KMS-11 (cell line): ENCODE results near the gene TEAD1.

ENCODE experiments used
- H2AFZ ChIP-seq: fragments of 200-600 bp; sonication (generic); 2 replicates; pipeline ENCODE4 v1.6.1; 2016; ENCODE audit warnings: antibody characterized with exemption, mixed run types, low read depth
- H3K27ac ChIP-seq: fragments of 200-600 bp; sonication (generic); 2 replicates; pipeline ENCODE4 v1.6.1; 2016; ENCODE audit warnings: mild to moderate bottlenecking, mixed run types
- H3K27me3 ChIP-seq: fragments of 200-600 bp; sonication (generic); 2 replicates; pipeline ENCODE4 v1.6.1; 2017; ENCODE audit warnings: mild to moderate bottlenecking, low read depth, mixed run types, moderate library complexity; ENCODE audit not compliant: insufficient read depth
- H3K36me3 ChIP-seq: fragments of 200-600 bp; sonication (generic); 2 replicates; pipeline ENCODE4 v1.6.1; 2017; ENCODE audit warnings: mild to moderate bottlenecking, mixed run types; ENCODE audit not compliant: insufficient read depth
- H3K4me1 ChIP-seq: fragments of 200-600 bp; sonication (generic); 2 replicates; pipeline ENCODE4 v1.6.1; 2016; ENCODE audit warnings: mild to moderate bottlenecking, low read depth, mixed run types; ENCODE audit not compliant: poor library complexity, severe bottlenecking
- H3K4me2 ChIP-seq: fragments of 200-600 bp; sonication (generic); 2 replicates; pipeline ENCODE4 v1.7.0; 2016; ENCODE audit warnings: mild to moderate bottlenecking, mixed run types
- H3K4me3 ChIP-seq: fragments of 200-600 bp; sonication (generic); IDR thresholded peaks from 2 replicates; pipeline ENCODE4 v1.6.1; 2017; ENCODE audit warnings: low read depth, low read length, mixed read lengths; ENCODE audit not compliant: insufficient read depth
- H3K79me2 ChIP-seq: fragments of 200-600 bp; sonication (generic); 2 replicates; pipeline ENCODE4 v1.6.1; 2016; ENCODE audit warnings: low read depth, mixed run types; ENCODE audit not compliant: insufficient read depth
- H3K9ac ChIP-seq: fragments of 200-600 bp; sonication (generic); 2 replicates; pipeline ENCODE4 v1.6.1; 2016; ENCODE audit warnings: mild to moderate bottlenecking, mixed run types
- H4K20me1 ChIP-seq: fragments of 200-600 bp; sonication (generic); 2 replicates; pipeline ENCODE4 v1.6.1; 2016; ENCODE audit warnings: mild to moderate bottlenecking, mixed run types; ENCODE audit not compliant: insufficient read depth
- TF ChIP-seq, protein P1 (sequence below): fragments of 200-600 bp; sonication (generic); conservative IDR thresholded peaks from 2 replicates; pipeline ENCODE4 v1.6.1; 2017; ENCODE audit warnings: low read depth, mild to moderate bottlenecking, antibody characterized with exemption, low read length, moderate library complexity, mixed read lengths

TEAD1 gene

DNA sequence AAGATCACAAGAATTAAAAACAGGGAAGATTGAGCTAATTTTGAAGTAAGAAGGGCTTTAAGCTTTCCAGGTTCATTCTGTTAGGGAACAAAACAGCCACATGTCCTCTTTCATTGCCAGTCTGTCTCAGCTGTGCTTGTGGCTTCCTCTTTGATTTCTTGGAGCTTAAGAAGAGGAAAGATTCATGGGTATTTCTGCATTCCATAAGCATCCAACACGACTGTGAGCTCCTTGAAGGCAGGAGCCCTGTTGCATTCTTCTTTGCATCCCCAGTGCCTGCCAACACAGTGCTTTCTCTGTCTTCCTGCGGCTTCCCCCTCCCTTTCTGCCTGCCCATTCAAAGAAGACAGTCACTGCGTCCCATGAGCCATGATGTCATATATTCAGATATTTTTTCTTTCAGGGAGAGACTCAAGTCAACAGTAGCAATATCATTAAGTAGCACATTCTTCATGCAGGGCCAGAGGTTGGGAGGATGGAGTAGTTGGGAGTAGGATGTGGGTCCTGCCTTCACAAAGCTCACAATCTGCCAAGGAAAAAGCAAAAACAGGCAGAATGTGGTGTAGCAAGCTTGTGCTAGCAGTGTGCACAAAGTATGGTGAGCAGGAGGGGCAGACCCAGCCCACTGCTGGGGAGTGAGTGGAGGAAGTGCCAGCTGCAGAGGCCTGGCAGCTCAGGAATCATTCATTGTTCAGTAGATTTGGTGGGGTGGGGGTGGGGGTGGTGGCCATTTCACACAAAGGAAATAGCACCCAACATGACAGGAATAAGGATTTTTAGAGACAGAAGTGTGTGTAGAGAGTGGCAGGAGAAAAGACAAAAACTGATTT, 172.8 kb downstream of the TEAD1 start:
- H3K9ac ChIP-seq = no peak overlapping the region
- peak overlapping the region; percentile 34; the same call in 1 of the 2 replicates for H3K27ac ChIP-seq
- H3K27me3 ChIP-seq = no peaks in the 10 kb centered on the region
- H2AFZ ChIP-seq = no peak overlapping the region
- H3K4me3 ChIP-seq = no peak overlapping the region
- H3K36me3 ChIP-seq = no peaks in the 10 kb centered on the region
- peaks cover 10% of the 10 kb centered on the region; the same call in 1 of the 2 replicates for H4K20me1 ChIP-seq
- peaks cover 62% of the 10 kb centered on the region for H3K79me2 ChIP-seq
- peak overlapping the region; percentile 22; the same call in 1 of the 2 replicates for H3K4me2 ChIP-seq
- TF ChIP-seq, protein P1, sequence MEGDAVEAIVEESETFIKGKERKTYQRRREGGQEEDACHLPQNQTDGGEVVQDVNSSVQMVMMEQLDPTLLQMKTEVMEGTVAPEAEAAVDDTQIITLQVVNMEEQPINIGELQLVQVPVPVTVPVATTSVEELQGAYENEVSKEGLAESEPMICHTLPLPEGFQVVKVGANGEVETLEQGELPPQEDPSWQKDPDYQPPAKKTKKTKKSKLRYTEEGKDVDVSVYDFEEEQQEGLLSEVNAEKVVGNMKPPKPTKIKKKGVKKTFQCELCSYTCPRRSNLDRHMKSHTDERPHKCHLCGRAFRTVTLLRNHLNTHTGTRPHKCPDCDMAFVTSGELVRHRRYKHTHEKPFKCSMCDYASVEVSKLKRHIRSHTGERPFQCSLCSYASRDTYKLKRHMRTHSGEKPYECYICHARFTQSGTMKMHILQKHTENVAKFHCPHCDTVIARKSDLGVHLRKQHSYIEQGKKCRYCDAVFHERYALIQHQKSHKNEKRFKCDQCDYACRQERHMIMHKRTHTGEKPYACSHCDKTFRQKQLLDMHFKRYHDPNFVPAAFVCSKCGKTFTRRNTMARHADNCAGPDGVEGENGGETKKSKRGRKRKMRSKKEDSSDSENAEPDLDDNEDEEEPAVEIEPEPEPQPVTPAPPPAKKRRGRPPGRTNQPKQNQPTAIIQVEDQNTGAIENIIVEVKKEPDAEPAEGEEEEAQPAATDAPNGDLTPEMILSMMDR = no peak
- peaks cover 86% of the 10 kb centered on the region for H3K4me1 ChIP-seq

DNA sequence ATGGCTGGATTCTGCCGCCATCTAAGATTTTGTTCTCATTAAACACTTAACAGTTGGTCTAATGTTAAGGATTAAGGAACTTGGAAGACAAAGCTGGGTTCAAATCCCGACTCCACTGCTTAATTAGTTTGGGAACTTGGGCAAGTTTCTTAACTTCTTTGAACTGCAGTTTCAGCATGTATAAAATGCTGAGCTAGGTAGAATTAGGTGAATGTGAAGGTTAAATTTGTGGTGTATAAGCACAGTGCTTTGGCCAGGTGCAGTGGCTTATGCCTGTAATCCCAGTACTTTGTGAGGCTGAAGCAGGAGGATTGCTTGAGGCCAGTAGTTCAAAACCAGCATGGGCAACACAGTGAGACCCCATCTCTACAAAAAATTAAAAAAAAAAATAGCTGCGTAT, 174.2 kb downstream of the TEAD1 start:
- H3K79me2 ChIP-seq = peaks cover 65% of the 10 kb centered on the region
- H3K27ac ChIP-seq = peak overlapping the region; percentile 23; the same call in 1 of the 2 replicates
- H3K27me3 ChIP-seq = no peaks in the 10 kb centered on the region
- peaks cover 78% of the 10 kb centered on the region for H3K4me1 ChIP-seq
- TF ChIP-seq, protein P1 = no peak
- peaks cover 10% of the 10 kb centered on the region; the same call in 1 of the 2 replicates for H4K20me1 ChIP-seq
- no peak overlapping the region for H3K9ac ChIP-seq
- H2AFZ ChIP-seq = no peak overlapping the region
- no peaks in the 10 kb centered on the region for H3K36me3 ChIP-seq
- no peak overlapping the region for H3K4me3 ChIP-seq
- peak overlapping the region; percentile 14; the same call in 1 of the 2 replicates for H3K4me2 ChIP-seq

DNA sequence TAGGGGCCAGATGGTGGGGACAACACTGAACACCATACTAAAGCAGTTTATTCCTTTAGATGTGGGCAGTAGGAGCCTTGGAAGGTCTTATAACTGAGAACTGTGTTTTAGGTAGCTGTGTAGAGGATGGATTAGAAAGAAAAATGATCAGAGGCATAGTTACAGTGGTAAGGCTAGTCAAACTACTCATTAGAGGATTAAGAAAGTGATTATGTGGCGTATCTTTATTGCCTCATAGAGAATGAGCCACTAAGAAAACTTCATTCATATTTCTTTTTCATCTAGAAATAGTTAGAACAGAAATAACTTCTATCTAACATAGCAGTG, 179.1 kb downstream of the TEAD1 start:
- H3K9ac ChIP-seq = no peak overlapping the region
- H3K36me3 ChIP-seq = no peaks in the 10 kb centered on the region
- peaks cover 46% of the 10 kb centered on the region for H3K79me2 ChIP-seq
- peaks cover 33% of the 10 kb centered on the region for H3K4me1 ChIP-seq
- TF ChIP-seq, protein P1 = no peak
- H2AFZ ChIP-seq = no peak overlapping the region
- H4K20me1 ChIP-seq = peaks cover 10% of the 10 kb centered on the region; the same call in 1 of the 2 replicates
- no peaks in the 10 kb centered on the region for H3K27me3 ChIP-seq
- H3K4me2 ChIP-seq = no peak overlapping the region
- H3K27ac ChIP-seq = no peak overlapping the region
- H3K4me3 ChIP-seq = no peak overlapping the region

DNA sequence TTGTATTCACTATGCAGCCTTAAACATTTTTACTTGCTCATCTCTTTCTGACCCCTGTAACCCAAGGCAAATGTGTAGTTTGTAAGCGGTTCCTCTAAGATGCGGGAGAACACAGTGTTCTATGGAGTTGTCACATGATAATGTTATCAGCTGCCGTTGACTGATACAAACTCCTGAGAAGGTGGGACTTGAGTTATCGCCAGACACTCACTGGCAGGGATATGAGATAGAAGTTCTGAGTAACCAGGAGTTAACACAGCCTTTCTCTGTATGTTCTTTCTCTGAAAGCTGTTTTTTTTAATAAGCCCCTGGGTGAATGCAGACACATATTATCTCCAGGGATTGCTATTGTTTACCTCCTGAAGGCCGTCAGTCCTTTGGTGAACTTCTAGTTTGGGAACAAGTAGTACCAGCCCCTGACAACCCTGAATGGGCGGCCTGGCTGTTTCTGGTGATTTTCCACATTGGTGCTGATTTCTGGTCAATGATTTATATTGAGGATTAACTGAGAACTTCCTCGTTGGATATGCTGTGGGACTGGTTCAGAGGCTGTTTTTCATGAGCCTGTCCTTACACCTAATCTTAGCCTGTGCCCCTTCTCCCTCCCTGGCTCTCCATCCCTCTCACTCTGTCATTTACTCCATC, 179.6 kb downstream of the TEAD1 start:
- H3K79me2 ChIP-seq = peaks cover 46% of the 10 kb centered on the region
- no peaks in the 10 kb centered on the region for H3K27me3 ChIP-seq
- no peak overlapping the region for H3K4me2 ChIP-seq
- TF ChIP-seq, protein P1 = no peak
- no peak overlapping the region for H2AFZ ChIP-seq
- no peaks in the 10 kb centered on the region for H3K36me3 ChIP-seq
- no peak overlapping the region for H3K27ac ChIP-seq
- H3K4me3 ChIP-seq = no peak overlapping the region
- peaks cover 10% of the 10 kb centered on the region; the same call in 1 of the 2 replicates for H4K20me1 ChIP-seq
- no peak overlapping the region for H3K9ac ChIP-seq
- peaks cover 28% of the 10 kb centered on the region for H3K4me1 ChIP-seq
